Neural cell (in vitro differentiated cells): Measurements from ENCODE around the gene CASP1. TPM values are rescaled to one million over a fixed set of nuclear protein-coding genes. Genes with fewer than 3 reads are reported as not detected.
"Not testable (repeated sequence)": the region's sequence is repeated elsewhere in the genome, so short reads cannot be mapped to it uniquely, and the experiment has no call there.

Experiments
- H2AFZ ChIP-seq: fragments of 200-600, 300-800 bp; sonication (generic), shearing (Covaris generic); 2 replicates; pipeline ENCODE4 v1.6.0; 2014; ENCODE audit warnings: low read depth, mild to moderate bottlenecking, antibody characterized with exemption, low read length, moderate library complexity
- H3F3A ChIP-seq: fragments of 200-600 bp; shearing (Covaris generic); 2 replicates; pipeline ENCODE4 v1.6.1; 2016; ENCODE audit warnings: mild to moderate bottlenecking, moderate library complexity, mixed read lengths, antibody characterized with exemption, low read length; ENCODE audit not compliant: insufficient read depth, poor library complexity, severe bottlenecking
- H3K27ac ChIP-seq: fragments of 200-600, 300-800 bp; sonication (generic), shearing (Covaris generic); 2 replicates; pipeline ENCODE4 v1.5.1; 2014; ENCODE audit warnings: mild to moderate bottlenecking, low read length, moderate library complexity
- H3K27me3 ChIP-seq: fragments of 300-800, 200-600 bp; sonication (generic), shearing (Covaris generic); 2 replicates; pipeline ENCODE4 v1.6.0; 2014; ENCODE audit warnings: mild to moderate bottlenecking, low read depth, low read length, moderate library complexity; ENCODE audit not compliant: insufficient read depth
- H3K36me3 ChIP-seq: fragments of 300-800, 200-600 bp; sonication (generic), shearing (Covaris generic); 2 replicates; pipeline ENCODE4 v1.5.1; 2014; ENCODE audit warnings: mild to moderate bottlenecking, antibody characterized with exemption, low read length, moderate library complexity; ENCODE audit not compliant: insufficient read depth
- H3K4me2 ChIP-seq: fragments of 300-800, 200-600 bp; sonication (generic), shearing (Covaris generic); 2 replicates; pipeline ENCODE4 v1.6.0; 2014; ENCODE audit warnings: mild to moderate bottlenecking, low read length
- H3K4me3 ChIP-seq: fragments of 300-800, 200-600 bp; sonication (generic), shearing (Covaris generic); 2 replicates; pipeline ENCODE4 v1.5.1; 2014; ENCODE audit warnings: mild to moderate bottlenecking, low read length, moderate library complexity
- H3K79me2 ChIP-seq: fragments of 200-600 bp; shearing (Covaris generic); replicated peaks from 2 replicates; pipeline ENCODE4 v1.6.0; 2014; ENCODE audit warnings: mild to moderate bottlenecking, low read length, moderate library complexity; ENCODE audit not compliant: insufficient read depth
- H3K9ac ChIP-seq: fragments of 300-800, 200-600 bp; sonication (generic), shearing (Covaris generic); 2 replicates; pipeline ENCODE4 v1.6.1; 2016; ENCODE audit warnings: mild to moderate bottlenecking, low read length, mixed read lengths
- H3K9me2 ChIP-seq: fragments of 200-600 bp; shearing (Covaris generic); 2 replicates; pipeline ENCODE4 v1.6.1; 2016; ENCODE audit warnings: mild to moderate bottlenecking, low read length, mixed read lengths; ENCODE audit not compliant: insufficient read depth
- H3K9me3 ChIP-seq: fragments of 200-600, 300-800 bp; sonication (generic), shearing (Covaris generic); 2 replicates; pipeline ENCODE4 v1.6.1; 2016; ENCODE audit warnings: mild to moderate bottlenecking, mixed run types, low read length, moderate library complexity, mixed read lengths
- H4K20me1 ChIP-seq: fragments of 200-600 bp; shearing (Covaris generic); 2 replicates; pipeline ENCODE4 v1.6.1; 2016; ENCODE audit warnings: mild to moderate bottlenecking, mixed run types; ENCODE audit not compliant: insufficient read depth
- EZH2 ChIP-seq: fragments of 200-600, 300-800 bp; shearing (Covaris generic), sonication (generic); IDR thresholded peaks from 2 replicates; pipeline ENCODE4 v1.6.1; 2014; ENCODE audit warnings: antibody characterized with exemption, low read length, borderline replicate concordance, mild to moderate bottlenecking; ENCODE audit not compliant: insufficient read depth, poor library complexity, severe bottlenecking
- MXI1 ChIP-seq: fragments of 450-650 bp; conservative IDR thresholded peaks from 2 replicates; pipeline ENCODE4 v1.6.1; 2014; ENCODE audit warnings: antibody characterized with exemption, mild to moderate bottlenecking; ENCODE audit not compliant: poor library complexity, severe bottlenecking
- RAD21 ChIP-seq: fragments of 450-650 bp; conservative IDR thresholded peaks from 2 replicates; pipeline ENCODE4 v1.6.1; 2014; ENCODE audit warnings: antibody characterized with exemption, mild to moderate bottlenecking, moderate library complexity
- SMC3 ChIP-seq: fragments of 450-650 bp; conservative IDR thresholded peaks from 2 replicates; pipeline ENCODE4 v1.6.1; 2014; ENCODE audit warnings: antibody characterized with exemption, mild to moderate bottlenecking, moderate library complexity; ENCODE audit not compliant: poor library complexity
- polyA plus RNA-seq: library from polyadenylated mRNA; depleted of rRNA; stranded (reverse); fragments of >200 nt; gene quantifications from 2 replicates; pipeline ENCODE4 v1.2.3, GENCODE V29; 2014
- TF ChIP-seq, protein P1 (sequence below): fragments of 450-650 bp; IDR thresholded peaks from 2 replicates; pipeline ENCODE4 v1.5.1; 2014; ENCODE audit warnings: antibody characterized with exemption, mild to moderate bottlenecking, moderate library complexity; ENCODE audit not compliant: poor library complexity, severe bottlenecking
- TF ChIP-seq, protein P2 (sequence below): IDR thresholded peaks from 2 replicates; pipeline ENCODE4 v1.6.1; 2012; ENCODE audit warnings: borderline replicate concordance

CASP1 gene
- polyA plus RNA-seq, 1 donor from 2014 or later: not detected

GRCh38 chr11:105080171-105080906, 45.4 kb upstream of the CASP1 start:
- H3K27me3 ChIP-seq, H3K9me2 ChIP-seq, H3K27ac ChIP-seq, H3F3A ChIP-seq, H3K4me3 ChIP-seq, H4K20me1 ChIP-seq, H3K4me2 ChIP-seq, H3K9ac ChIP-seq, H3K36me3 ChIP-seq, H2AFZ ChIP-seq, H3K9me3 ChIP-seq, H3K79me2 ChIP-seq: not testable (repeated sequence)

GRCh38 chr11:105078283-105078682, 43.3 kb upstream of the CASP1 start:
- no peaks in the 10 kb centered on the region for H3K36me3 ChIP-seq
- TF ChIP-seq SMC3 (no peak), MXI1 (no peak), EZH2 (no peak), RAD21 (no peak)
- TF ChIP-seq, protein P1, sequence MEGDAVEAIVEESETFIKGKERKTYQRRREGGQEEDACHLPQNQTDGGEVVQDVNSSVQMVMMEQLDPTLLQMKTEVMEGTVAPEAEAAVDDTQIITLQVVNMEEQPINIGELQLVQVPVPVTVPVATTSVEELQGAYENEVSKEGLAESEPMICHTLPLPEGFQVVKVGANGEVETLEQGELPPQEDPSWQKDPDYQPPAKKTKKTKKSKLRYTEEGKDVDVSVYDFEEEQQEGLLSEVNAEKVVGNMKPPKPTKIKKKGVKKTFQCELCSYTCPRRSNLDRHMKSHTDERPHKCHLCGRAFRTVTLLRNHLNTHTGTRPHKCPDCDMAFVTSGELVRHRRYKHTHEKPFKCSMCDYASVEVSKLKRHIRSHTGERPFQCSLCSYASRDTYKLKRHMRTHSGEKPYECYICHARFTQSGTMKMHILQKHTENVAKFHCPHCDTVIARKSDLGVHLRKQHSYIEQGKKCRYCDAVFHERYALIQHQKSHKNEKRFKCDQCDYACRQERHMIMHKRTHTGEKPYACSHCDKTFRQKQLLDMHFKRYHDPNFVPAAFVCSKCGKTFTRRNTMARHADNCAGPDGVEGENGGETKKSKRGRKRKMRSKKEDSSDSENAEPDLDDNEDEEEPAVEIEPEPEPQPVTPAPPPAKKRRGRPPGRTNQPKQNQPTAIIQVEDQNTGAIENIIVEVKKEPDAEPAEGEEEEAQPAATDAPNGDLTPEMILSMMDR: no peak
- TF ChIP-seq, protein P2, sequence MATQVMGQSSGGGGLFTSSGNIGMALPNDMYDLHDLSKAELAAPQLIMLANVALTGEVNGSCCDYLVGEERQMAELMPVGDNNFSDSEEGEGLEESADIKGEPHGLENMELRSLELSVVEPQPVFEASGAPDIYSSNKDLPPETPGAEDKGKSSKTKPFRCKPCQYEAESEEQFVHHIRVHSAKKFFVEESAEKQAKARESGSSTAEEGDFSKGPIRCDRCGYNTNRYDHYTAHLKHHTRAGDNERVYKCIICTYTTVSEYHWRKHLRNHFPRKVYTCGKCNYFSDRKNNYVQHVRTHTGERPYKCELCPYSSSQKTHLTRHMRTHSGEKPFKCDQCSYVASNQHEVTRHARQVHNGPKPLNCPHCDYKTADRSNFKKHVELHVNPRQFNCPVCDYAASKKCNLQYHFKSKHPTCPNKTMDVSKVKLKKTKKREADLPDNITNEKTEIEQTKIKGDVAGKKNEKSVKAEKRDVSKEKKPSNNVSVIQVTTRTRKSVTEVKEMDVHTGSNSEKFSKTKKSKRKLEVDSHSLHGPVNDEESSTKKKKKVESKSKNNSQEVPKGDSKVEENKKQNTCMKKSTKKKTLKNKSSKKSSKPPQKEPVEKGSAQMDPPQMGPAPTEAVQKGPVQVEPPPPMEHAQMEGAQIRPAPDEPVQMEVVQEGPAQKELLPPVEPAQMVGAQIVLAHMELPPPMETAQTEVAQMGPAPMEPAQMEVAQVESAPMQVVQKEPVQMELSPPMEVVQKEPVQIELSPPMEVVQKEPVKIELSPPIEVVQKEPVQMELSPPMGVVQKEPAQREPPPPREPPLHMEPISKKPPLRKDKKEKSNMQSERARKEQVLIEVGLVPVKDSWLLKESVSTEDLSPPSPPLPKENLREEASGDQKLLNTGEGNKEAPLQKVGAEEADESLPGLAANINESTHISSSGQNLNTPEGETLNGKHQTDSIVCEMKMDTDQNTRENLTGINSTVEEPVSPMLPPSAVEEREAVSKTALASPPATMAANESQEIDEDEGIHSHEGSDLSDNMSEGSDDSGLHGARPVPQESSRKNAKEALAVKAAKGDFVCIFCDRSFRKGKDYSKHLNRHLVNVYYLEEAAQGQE: no peak
- no peaks in the 10 kb centered on the region for H3K79me2 ChIP-seq
- no peak overlapping the region for H3K9ac ChIP-seq
- H2AFZ ChIP-seq: no peak overlapping the region
- H3K4me3 ChIP-seq: no peak overlapping the region
- no peaks in the 10 kb centered on the region for H3F3A ChIP-seq
- no peaks in the 10 kb centered on the region for H4K20me1 ChIP-seq
- H3K4me2 ChIP-seq: no peak overlapping the region
- no peak overlapping the region for H3K27ac ChIP-seq
- no peaks in the 10 kb centered on the region for H3K9me3 ChIP-seq
- no peaks in the 10 kb centered on the region for H3K27me3 ChIP-seq
- no peaks in the 10 kb centered on the region for H3K9me2 ChIP-seq

- H2AFZ ChIP-seq, H3K27ac ChIP-seq, H3K9me3 ChIP-seq, H3K9me2 ChIP-seq, H3K4me2 ChIP-seq, H3K79me2 ChIP-seq, H3K36me3 ChIP-seq, H3F3A ChIP-seq, H3K27me3 ChIP-seq, H4K20me1 ChIP-seq, H3K9ac ChIP-seq, H3K4me3 ChIP-seq: not testable (repeated sequence)
These were observed 42.3 kb upstream of the CASP1 start for GRCh38 chr11:105077141-105077790.
